NCI-H146 treated with DMSO at 0.1 percent for 48 hours (cell line): Measurements from ENCODE around the gene ATXN1L.
"Not testable (repeated sequence)": the region's sequence is repeated elsewhere in the genome, so short reads cannot be mapped to it uniquely, and the experiment has no call there.

Experiments
- DNase-seq: peaks from one replicate; lab custom pipeline; 2025; ENCODE audit not compliant: unreplicated experiment; lab: John Stamatoyannopoulos, UW

Gene ATXN1L, protein sequence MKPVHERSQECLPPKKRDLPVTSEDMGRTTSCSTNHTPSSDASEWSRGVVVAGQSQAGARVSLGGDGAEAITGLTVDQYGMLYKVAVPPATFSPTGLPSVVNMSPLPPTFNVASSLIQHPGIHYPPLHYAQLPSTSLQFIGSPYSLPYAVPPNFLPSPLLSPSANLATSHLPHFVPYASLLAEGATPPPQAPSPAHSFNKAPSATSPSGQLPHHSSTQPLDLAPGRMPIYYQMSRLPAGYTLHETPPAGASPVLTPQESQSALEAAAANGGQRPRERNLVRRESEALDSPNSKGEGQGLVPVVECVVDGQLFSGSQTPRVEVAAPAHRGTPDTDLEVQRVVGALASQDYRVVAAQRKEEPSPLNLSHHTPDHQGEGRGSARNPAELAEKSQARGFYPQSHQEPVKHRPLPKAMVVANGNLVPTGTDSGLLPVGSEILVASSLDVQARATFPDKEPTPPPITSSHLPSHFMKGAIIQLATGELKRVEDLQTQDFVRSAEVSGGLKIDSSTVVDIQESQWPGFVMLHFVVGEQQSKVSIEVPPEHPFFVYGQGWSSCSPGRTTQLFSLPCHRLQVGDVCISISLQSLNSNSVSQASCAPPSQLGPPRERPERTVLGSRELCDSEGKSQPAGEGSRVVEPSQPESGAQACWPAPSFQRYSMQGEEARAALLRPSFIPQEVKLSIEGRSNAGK

DNA sequence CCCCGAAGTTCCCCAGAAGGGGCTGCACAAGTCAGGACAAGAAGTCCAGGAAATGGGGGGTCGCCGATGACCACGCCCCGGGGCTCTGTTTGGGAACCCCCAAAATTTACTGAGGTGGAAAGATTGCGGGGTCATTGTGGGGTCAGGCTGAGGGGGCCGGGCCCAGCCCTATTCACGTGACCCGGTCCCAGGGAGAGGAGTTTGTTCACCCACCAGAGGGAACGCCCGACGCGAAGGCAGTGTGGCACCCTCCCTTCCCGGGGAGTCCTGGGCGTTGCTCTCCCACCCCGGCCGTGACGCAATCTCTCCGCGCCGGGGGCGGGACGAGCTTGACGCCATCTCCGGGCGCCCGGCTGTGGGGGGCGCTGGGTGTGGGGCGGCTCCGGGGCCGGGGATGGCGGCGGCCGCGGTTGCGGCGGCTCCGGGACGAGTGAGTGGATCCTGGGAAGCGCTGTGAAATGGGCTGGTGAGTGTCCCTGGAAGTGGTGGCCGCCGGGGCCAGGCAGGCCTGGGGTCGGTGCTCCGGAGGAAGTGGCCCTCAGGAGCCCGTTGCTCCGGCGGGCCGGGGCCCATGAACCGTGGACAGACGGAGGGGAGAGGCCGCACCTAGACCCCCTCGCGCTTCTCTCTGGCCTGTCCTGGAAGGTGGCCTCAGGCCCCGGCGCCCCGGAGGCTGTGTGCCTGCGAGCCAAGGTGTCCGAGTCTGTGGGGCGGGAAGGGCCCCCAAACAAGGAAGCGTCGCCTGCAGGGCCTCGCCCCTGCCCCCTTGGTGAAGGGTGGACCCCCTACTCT lies at the start of gene ATXN1L:
TSS of gene ATXN1L (plus strand) at position 338 of the 792 bp plus-strand sequence. CDS start 3,765 bp downstream, outside the sequence.
- DNase-seq, result peak; percentile 39

DNA sequence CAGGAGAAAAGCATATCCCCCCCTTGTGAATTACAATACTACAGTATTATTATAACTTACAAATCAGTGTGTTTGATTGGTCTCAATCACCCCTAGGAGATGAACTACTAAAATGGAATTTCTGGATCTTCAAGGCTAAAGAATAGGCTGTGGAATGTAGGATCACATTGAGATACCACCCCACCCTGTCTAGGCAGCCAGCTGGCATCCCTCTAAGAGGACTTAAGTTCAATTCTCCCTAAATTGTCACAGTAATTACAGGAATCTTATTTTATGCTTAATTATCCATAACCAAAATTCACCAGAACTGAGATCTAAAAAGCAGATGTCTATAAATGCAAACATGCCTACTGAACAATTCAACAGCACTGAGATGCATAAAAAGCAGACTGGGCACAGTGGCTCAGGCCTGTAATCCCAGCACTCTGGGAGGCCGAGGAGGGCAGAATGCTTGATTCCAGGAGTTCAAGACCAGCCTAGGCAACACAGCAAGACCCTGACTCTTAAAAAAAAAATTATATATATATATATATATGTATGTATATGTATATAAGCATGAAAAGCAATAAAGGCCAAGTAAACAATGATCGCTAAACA lies 49.2 kb upstream of the ATXN1L start:
- DNase-seq, result no peak

GRCh38 chr16:71803305-71803690 lies 42.5 kb upstream of the ATXN1L start:
- DNase-seq, result no peak

DNA sequence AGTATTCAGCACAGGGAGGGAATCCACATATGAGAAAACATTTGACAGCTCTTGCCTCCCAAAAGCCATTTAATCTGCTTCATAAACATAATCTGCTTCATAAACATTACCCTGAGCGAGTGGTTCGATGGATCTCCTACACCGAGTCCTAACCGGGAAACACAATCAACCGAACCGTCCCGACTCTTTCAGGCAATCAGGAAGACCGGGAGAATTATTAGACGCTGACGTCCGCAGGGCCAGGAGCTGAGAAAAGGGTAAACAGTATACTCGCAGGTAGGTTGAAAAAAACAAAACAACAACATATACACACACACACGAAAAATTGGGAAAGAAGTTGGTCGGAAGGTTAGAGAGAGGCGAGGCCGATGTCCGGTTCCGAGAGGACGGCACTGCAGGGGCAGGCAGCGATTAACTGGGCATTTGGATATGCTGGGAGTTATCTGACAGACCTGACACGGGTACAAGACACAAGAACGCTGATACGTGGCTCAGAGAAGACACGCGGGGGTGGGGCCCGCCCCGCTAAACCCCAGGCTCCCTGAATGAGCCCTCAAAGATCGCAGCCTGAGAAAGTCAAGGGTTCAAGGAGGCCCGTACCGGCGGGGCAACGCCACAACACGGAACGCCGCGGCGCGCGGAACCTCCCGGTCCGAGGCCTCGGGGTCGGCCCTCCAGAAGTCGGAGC lies 37.7 kb upstream of the ATXN1L start:
- DNase-seq, result no peak

DNA sequence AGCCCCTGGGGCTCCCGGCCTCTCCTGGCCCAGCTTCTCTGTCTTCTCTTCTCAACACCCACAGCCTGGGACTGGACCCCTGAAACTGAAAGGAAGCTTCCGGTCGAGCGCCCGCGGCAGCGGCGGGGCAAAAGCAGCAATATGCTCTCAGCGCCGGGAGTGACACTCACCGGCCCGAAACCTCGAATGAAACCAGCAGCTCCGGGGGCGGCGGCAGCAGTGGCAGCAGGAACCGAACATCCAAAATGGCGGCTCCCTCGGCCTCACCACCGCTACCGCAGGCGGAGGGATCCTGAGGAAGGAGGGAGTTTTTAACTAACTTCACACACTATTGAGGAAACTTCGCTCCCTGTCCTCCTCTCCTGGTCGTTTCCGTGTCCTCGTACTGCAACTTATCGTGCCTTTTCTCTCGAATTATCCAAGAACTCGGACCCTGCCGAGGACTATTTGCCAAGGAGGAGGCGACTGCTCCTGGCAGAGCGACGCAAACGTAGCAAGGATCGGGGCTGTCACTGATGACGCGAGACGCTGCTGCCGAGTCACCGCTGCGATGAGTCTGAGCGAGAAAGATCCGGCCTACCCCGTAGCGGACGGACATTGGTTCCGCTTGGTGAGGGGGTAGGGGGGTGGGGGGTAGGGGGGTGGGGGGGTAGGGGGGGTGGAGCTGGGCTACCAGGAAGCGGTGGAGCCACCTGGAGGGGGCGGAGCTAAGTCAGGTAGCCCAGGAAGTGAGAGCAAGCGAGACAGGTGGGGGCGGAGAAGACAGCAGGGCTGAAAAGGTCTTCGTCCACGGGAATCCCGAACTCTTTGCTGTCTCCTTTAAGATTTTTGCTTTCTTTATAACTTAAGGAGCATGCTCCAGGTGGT lies 37.0 kb upstream of the ATXN1L start, which contains the start of gene AP1G1:
TSS of gene AP1G1 (minus strand) at position 242 of the 867 bp plus-strand sequence. CDS start 19,355 bp downstream, outside the sequence.
- peak; percentile 88 for DNase-seq

DNA sequence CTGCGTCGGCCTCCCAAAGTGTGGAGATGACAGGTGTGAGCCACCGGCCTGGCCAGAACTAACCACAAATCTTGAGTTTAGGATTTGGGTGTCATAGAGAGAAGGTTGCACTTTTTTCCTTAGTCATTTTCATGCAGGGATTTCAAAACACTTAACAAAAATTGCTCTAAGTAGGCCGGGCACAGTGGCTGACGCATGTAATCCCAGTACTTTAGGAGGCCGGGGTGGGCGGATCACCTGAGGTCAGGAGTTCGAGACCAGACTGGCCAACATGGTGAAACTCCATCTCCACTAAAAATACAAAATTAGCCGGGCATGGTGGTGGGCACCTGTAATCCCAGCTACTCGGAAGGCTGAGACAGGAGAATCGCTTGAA lies 35.6 kb upstream of the ATXN1L start:
- not testable (repeated sequence) for DNase-seq

DNA sequence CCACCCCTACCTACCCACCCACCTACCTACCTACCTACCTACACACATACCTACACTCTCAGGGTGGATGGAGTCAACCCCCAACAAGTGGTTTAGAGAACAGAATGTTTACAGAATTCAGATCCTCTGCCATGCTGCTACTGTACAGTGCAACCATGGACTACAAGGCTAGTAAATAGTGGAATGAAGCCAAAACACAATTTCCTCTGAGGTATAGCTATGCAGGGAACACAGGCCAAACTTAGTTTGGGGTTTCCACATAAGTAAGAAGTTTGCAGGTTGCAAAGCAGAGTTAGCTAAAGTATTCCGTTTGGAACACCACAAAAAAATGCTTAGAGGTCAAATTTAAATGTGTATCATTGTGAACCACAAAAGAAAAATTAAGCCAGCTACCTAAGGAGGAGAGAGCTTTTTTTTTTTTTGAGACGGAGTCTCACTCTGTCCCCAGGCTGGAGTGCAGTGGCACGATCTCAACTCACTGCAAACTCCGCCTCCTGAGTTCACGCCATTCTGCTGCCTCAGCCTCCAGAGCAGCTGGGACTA lies 34.4 kb upstream of the ATXN1L start:
- no peak for DNase-seq

DNA sequence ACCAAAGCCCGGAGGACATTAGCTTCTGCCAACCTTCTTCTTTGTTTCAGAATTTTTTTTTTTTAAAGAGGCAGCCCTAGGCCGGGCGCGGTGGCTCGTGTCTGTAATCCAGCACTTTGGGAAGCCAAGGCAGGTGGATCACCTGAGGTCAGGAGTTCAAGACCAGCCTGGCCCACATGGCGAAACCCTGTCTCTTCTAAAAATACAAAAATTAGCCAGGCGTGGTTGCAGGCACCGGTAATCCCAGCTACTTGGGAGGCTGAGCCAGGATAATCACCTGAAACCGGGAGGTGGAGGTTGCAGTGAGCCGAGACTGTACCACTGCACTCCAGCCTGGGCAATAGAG lies 28.6 kb upstream of the ATXN1L start:
- not testable (repeated sequence) for DNase-seq

DNA sequence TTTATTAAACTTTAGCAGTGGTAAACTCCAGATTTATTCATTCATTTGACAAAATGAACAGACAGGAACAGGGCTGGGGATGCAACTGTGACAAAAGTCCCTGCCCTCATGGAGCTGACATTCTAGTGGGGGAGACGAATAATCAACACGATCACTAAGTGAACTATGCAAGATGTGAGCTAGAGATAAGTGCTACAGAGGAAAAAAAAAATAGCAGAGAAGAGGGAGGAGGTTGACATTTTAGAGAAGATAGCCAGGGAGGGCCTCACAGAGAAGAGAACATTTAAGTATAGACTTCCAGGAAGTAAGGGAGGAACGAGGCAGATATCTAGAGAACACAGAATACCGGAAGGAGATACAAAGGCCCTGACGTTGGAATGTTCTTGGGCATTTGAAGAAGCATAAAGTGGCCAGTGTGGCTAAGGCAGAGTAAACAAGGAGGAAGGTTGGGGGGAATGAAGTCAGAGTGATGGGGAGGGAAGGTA lies 19.2 kb upstream of the ATXN1L start:
- DNase-seq, result no peak

DNA sequence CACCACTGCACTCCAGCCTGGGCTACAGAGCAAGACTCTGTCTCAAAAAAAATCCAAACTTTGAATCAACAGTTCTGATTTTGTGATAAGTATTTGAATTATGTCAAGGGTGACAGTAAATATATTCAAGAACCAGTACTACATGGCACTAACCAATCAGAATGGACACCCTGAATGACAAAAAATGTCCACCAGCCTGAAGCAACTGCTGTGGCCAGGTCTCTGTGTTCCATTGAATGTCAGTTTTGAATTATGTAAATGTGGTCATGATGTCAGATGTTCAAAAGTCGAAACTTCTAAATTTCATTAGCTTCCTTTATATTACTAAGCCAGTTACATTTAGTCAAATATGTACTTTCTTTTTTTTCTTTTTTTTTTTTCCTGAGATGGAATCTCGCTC lies 15.4 kb upstream of the ATXN1L start:
- no peak for DNase-seq

- not testable (repeated sequence) for DNase-seq
Measured at GRCh38 chr16:71831698-71832097, 14.1 kb upstream of the ATXN1L start.

DNA sequence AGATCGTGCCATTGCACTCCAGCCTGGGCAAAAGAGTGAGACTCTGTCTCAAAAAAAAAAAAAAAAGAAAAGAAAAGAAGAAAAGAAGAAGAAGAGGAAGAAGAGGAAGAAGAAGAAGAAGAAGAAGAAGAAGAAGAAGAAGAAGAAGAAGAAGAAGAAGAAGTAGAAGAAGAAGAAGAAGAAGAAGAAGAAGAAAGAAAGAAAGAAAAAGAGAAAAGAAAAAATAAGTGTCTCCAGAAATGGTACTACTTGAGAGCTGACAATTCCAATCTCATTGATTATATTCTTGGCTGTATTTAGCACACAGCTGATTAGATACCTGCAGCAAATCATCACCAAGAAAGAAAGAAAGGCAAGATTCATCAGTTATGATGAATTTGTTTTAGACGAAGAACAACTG lies 13.7 kb upstream of the ATXN1L start:
- not testable (repeated sequence) for DNase-seq

DNA sequence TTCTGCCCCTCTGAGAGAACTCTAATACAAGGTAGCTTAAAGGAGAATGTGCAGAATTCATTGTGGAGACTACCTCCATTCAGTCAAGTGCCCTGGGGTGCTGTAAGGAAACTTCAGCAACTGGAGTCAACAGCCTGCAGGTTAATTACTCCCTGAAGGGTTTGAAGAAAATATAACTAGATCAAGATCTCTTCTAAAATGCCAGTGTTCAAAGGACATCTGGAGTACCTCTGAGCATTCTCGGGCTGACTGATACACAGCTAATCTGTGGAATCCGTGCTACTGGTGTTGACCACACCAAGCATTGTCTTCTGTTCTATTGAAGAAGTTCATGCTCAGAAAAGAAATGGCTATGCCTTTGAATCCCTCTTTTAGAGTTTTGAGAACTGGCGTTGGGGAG lies 11.5 kb upstream of the ATXN1L start:
- no peak for DNase-seq

DNA sequence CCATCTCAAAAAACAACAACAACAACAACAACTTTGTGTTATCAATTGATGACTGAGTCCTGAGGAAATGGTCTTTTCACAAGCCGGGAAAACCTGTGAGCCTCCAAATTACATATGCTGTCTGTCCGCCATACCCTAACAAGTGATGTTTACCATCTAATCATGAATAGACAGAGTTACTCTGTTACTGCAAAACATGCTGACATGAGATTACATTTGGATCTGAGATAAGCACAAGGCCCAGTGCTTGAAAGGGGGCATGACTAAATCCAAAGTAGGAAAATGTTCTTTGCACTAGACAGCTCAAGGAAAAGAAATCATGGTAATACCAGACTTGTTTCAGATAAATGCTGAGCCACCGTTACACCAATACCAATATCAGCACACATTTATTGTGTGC lies 8.6 kb upstream of the ATXN1L start:
- no peak for DNase-seq

DNA sequence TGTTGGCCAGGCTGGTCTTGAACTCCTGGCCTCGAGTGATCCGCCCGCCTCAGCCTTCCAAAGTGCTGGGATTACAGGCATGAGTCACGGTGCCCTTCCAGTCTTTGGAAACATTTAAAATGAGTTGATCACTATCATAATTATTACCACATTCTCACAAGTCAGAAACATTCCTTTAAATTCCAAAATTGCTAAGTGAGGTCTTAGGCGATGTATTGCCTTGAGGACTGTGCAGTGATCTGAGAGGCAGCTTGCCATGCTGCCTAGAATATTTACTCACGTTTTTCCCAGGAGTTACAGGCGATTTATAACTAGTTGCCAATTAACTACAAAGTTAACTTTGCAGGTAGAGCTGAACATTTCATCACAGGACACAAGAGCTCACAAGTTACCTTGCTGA lies 5.7 kb upstream of the ATXN1L start:
- no peak for DNase-seq

GRCh38 chr16:71843572-71843971 lies 2.2 kb upstream of the ATXN1L start:
- no peak for DNase-seq

GRCh38 chr16:71846431-71846830 lies 655 bp downstream of the ATXN1L start:
- DNase-seq, result no peak

- DNase-seq, result no peak
Measured at GRCh38 chr16:71847096-71847495, 1.3 kb downstream of the ATXN1L start.

GRCh38 chr16:71848622-71849021 lies 2.8 kb downstream of the ATXN1L start:
- no peak for DNase-seq
